HG03095 (cell line): ENCODE data around the gene TRAF3IP1.

Experiments used
- ATAC-seq: cut with Tn5 transposase; IDR thresholded peaks from one replicate; pipeline ENCODE4 v1.9.1; 2021; ENCODE audit warnings: moderate library complexity; ENCODE audit not compliant: unreplicated experiment

Gene TRAF3IP1

DNA sequence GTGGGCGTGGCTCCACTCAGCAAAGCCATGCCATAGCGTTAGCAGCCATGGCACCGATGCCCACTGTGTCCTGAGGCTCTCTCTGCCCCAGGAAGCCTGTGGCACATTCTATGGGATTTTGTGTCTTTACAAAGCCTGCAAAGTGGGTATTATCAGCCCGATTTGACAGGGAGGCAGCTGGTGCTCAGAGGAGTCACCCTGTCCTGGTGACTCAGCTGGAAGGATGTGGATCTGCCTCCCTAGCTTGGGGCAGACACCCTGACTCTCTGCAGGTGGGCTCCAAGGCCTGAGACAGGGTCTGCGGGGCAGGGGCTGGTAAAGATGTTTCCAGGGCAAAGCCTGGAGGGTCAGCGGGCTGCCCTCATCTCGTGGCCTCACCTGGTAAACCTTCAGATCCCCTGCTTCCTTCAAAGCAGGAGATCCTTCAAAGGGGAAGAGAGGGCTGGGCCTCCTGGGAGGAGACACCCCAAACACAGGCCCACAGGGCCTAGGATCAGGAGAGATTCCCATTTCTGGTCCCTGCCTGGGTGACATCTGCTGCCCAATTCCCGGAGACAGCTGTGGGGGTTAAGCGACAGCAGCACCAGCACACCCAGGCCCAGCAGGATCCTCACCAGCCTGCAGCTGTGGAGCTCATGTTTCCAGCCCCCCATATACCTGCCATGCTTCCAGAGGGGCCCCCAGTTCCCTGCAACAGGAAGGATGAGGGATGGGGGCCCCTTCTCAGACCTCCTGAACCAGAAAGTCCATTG, 103.4 kb downstream of the TRAF3IP1 start:
- no peak for ATAC-seq

DNA sequence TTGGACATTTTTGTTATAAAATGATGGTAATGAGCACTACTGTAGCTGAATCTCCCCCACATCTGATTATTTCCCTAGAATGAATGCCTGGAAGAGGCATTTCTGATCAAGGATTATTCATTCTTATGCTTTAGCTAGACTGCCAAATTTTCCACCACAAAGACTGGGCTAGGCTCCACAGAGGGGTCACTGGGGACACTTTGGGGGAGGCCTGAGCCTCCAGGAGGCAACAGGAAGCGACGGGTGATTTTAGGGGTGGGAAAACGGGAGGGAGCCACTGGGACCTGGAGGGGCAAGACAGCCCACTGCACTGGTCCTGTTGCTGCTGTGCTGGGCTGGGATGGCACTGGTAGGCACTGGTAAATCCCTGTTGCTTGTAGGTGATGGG, 104.0 kb downstream of the TRAF3IP1 start:
- ATAC-seq = no peak

DNA sequence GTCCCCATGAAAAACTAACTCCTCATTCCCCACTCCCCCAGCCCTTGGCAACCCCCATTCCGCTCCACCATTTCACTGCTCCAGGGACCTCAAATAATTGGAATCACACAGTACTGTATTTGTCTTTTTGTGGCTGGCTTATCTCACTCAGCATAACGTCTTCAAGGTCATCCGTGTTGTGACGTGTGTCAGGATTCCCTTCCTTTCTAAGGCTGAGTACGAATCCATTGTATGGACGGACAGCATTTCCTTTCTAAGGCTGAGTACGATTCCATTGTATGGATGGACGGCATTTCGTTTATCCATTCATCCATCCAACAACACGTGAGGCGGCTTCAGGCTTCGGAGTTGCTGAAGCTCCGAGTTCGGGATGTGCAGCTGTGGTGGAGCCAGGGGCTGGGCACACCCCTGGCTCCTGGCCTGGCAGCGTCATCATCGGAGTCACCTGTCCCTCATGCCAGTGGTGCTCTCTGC, 105.2 kb downstream of the TRAF3IP1 start:
- ATAC-seq = no peak

DNA sequence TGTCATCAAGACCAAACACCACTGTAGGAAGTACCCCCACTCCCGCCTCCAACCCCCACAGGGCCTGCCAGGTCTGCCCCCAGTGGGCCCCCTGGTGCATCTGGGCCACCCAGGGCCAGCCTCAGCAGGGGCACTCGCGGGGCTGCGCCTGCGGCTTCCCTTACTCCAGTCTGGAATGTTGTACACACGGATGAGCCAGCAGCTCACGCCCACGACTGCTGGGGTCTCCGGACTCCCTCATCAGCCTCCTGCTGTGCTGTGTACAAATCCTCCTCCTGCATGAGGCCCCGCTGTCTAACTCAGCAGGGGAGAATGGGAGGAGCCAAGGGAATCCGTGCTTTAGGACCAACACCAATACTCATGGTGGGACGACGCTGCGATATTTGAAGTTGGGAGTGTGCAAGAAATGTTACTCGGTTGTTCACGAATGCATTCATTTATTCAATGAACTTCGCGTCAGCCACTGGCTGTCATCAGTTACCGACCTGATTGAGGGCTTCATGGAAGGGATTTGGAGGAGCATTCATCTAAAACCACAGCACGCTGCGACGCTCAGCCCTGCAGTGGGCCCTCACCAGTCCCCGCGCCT, 105.8 kb downstream of the TRAF3IP1 start:
- ATAC-seq = peak; percentile 8

DNA sequence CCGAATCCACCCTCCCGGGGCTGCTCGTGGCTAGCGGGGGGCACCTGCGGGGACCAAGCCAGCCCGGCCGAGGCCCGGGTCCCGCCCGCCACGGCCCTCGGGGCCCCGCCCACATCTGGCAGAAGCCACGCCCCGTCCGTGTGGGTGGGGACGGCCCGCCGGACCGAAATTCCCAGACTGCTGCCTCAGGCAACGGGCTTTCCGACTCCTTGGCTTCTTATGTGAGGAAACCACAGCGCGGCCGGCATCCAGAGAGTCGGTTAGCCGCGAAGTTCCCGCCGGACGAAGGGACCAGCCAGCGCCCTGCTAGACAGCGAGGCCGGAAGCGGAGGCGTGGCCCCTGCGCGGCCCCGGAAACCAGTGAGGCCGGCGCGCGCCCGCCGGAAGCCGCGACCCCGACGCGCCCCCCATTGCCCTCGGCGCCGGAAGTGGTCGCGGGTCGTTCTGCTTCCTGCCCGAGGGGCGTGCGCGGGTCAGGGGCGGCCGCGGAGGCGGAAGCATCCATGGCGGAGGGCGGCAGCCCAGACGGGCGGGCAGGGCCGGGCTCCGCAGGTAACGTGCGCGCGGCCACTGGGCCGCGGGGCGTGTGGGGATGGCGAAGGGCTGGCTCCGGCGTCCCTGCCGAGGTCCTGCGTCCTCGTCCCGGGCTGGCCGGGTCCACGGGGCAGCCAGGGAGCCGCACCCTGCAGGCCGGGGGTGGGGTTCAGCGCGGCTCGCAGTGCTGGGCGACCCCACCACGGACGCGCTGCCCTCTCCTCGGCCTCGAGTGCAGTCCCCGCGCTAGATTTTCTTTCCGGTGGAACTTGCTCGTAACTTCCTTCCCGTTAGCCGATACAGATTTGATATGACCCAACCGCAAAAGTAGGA, 106.5 kb downstream of the TRAF3IP1 start, which contains the start of gene ASB1:
Gene ASB1, plus strand, starts transcription at position 360 of the 867 bp plus-strand sequence. Its CDS starts 144 bp downstream, at position 504.
- peak; percentile 85 for ATAC-seq

DNA sequence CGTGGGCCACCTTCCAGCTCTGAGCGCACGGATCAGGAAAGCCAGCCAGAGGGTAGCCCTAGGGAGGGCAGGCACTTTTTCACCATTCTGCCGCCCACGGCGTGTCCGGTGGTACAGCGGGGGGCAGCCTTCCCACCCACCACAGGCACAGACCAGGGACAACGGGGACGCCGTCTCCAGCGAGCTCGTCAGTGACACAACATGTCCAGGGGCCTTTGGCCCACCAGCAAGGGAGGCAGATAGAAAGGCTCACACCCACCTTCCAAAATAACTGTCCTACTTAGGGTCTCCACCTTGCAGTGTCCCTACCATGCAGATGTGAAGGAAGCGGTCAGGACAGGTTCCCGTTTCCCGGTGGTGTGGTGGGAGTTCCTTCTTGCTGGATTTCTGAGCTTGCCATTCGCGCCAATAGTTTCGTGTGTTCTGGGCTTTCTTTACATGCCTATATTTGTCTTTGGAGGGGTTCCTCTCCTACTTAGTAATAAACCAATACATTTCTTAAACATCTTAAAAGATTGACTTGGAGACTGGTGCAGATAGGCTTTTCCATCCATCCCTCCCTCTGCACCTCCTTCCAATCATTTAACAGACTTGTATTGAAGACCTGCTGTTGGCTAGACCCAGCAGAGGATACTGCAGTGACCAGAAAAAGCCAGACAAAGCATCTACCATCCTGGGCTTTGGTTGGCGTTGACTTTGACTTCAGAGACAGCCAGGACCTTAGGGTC, 107.3 kb downstream of the TRAF3IP1 start:
- ATAC-seq = no peak

DNA sequence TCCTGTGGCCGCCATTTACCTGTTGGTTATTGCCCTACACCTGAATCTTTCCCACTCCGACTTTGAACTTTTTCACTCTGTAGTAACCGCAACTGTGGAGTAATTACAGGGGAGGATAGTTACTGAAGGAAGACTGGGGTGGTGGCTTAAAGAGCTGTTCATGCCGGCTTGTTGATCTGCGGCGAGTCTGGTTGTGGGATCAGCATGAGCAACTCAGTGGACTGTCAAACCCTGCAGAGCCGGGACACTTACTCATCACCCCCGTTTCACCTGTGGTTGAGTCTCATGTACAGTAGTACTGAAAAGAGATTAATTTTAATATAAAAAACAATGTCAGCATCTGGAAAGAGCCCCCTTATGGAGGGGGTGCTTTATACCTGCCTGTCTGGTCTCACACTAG, 108.5 kb downstream of the TRAF3IP1 start:
- no peak for ATAC-seq

DNA sequence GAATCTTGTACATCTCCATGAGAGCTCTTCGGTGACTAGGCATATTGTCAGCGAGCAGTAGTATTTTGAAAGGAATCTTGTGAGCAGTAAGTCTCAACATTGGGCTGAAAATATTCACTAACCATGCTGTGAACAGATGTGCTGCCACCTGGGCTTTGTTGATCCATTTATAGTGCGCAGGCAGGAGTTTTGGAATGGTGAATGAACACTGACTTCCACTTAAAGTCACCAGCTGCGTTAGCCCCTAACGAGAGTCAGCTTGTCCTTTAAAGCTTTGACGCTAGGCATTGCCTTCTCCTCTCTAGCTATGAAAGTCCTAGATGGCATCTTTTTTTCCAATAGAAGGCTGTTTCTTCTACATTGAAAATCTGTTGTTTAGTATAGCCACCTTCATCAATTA, 110.5 kb downstream of the TRAF3IP1 start:
- ATAC-seq = no peak

DNA sequence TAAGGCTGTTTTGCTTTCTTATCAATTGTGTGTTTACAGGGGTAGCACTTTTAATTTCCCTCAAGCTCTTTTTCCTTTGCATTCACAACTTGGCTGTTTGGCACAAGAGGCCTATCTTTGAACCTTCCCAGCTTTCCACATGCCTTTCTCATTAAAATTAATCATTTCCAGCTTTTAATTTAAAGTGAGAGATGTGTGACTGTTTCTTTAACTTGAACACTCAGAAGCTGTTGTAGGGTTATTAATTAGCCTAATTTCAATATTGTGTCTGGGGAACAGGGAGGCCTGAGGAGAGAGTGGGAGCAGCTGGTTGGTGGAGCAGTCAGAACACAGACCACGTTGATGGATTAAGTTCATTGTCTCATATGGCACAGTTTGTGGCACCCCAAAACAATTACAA, 111.1 kb downstream of the TRAF3IP1 start:
- ATAC-seq = no peak

DNA sequence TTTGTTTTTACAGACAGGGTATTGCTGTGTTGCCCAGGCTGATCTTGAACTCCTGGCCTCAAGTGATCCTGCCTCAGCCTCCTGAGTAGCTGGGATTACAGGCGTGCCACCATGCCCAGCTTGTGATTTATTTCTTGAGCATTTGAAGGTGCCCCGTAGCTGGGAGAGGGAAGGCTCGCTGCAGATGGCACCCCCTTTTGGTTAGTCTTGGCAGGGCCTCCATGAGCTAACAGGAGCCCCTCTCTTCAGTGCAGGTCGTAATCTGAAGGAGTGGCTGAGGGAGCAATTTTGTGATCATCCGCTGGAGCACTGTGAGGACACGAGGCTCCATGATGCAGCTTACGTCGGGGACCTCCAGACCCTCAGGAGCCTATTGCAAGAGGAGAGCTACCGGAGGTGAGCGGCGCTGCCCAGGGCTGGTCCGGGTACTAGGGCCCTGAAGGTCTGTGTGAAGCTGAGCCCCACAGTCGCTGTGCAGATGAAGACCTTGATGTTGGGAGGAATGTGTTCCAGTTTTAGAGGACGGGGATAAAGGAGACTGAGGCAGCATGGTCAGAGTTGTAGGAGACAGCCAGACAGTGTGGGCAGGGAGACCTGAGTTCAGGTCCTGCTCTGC, 113.1 kb downstream of the TRAF3IP1 start:
- no peak for ATAC-seq

DNA sequence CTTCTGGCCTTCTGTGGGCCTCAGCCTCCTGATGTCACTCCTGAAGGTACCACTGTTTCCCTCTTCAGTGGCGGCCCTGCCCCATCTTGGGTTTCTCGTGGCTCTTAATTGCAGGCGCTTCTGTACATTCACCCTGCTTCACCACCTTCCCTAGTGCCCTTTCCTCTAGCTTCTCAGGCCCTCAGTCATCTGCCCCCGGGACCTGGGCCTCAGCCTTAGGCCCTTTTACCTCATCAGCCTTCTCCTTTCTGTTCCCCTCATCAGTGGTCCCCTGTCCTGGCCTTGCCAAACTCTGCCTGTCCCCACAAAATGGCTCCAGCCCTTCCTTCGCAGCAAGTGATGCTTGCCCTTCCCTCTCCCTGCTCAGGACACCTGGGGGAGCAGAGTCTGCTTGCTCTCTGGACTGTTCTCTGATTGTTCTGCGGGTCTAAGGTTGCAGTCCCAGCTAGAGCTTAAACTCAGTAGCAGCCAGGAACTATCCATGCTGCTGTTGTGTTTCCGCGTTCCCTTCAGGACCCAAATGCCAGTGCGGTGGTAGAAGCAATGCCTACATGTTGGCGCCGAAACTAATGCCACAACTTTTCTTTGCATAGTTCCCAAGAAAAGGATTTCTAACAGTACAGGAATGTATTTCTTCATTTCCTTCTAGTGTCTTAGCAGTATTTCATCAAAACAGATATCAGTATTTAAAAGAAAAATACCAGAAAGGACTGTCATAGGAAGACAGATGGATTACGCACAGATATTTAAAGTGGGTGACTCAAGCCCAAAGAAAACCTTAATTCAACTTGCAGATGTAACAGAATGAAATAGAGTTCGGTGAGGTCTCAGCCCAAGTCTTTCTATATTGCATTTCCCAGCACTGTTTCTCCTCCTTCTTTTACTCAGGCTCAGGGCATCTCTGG, 113.9 kb downstream of the TRAF3IP1 start:
- ATAC-seq = no peak

DNA sequence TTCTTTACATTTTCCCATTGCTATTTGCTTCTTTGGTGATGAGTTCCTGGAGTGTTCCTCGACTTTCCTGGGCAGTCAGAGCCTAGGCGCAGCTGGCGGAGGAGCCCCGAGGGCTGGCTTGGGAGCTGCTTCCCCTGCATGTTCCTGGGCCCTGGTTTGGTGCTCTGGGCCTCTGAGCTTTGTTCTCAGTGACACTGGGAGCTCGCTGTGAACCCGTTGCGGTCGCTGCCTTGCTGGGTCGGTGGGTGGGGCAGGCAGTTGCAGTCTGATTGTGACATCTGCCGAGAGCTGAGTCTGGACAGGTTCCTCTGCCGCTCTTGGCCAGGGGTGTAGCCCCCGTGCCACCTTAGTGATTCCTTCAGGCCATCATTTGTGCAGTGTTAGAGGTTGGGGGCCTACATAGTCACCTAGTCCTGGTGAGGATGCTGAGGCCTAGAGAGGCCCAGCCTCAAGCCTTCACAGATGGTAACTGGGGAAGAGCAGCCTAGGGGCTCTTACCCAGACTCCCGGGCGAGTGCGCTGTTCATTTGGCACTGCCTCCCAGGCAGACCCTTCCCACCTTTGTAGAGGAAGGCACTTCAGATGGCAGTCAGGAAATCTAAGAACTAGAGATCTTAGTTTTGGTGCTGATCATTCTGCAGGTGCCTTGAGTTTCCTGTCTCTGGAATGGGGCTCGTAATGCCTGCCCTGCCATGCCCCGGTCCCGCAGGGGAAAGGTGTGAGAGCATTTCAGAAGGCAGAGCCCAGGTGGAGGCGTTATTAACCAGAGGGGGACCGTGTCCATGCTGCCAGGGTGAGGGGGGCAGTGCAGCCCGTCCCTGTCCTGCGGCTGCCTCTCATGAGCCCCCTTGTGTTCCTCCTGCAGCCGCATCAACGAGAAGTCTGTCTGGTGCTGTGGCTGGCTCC, 114.8 kb downstream of the TRAF3IP1 start:
- ATAC-seq = no peak

DNA sequence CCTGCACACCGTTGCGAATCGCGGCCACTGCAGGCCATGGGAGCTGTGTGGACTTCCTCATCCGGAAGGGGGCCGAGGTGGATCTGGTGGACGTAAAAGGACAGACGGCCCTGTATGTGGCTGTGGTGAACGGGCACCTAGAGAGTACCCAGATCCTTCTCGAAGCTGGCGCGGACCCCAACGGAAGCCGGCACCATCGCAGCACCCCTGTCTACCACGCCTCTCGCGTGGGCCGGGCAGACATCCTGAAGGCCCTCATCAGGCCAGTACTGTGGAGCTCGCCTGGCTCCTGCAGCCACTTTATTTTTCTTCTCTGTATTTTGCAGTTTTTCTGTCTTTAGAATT, 115.4 kb downstream of the TRAF3IP1 start:
- no peak for ATAC-seq

DNA sequence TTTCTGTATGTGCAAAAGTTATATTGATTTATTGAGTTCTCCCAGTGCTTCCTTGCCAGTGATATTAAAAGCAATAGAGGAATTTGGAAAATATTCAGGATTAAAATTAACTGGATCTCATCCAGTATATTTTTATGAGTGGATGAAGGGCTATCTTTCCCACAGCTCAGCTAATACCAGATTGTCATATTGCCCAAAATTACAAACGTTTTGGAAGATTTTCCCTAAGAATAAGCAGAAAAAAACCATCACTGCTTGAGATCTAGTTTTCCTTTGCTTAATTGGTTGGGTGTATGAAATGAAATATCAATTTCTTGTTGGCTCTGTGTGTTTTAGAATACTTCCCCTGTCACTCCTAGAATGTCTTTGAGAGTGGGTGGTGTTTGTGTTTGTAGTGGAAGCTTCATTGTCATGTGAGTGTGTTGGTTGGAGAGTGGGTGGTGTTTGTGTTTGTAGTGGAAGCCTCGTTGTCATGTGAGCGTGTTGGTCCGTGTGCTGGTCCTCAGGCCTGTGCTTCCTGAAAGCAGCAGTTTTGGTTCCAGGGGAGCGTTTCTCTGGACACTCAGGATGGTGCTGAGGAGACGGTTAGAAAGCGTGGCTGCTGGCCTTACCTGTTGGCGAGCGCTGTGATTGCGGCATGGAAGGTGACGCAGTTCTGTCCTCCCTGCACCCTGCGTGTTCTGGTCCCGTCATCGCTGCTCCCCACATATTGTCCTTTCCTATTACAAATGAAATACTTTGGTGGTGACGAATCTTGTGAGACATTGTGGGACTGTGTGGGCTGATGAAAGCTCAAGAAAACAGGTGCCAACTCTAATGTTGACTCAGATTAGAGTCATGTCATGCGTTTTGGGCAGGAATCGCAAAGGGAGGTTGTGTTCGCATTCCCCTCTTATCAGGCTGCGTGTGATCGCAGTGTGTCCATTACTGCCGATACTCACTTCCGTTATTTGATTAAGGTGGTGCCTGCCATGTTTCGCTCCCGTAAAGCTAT, 118.8 kb downstream of the TRAF3IP1 start:
- no peak for ATAC-seq

DNA sequence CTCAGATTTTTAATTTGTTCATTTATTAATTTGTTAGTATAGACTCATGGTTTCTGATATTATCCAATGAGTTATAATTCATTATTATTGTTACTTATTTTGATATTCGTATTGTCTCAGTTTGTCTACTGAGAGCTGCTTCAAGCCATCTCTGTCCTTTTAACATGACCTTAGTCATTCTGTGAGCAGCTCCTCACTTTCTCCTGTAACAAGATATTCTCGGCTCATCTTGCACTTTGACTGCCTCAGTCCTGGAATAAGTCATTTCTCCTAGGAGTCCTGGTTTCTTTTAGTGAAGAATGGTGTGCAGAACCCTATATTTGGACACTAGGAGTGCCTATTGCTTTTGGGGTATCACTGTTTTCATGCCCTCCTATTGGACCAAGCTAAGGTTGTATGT, 119.6 kb downstream of the TRAF3IP1 start:
- ATAC-seq = no peak

DNA sequence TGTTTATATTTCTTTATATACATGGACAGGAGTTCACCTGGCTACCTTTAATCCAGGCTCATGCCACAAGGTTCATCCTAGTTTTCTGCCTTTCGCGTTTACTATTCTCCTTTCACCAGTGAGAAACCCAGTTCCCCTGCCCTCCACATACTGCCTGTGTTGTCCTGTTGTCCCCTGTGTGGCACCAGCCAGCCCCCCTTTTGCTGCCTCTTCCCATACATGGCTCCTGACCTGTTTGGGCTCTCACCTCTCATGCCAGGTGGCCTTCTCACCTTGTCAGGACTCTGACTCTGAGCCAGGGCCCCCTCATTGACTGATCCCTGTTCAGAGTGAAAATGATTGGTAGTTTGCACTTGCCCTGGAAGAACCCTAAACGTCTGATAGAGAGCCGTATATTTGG, 120.0 kb downstream of the TRAF3IP1 start:
- ATAC-seq = no peak

DNA sequence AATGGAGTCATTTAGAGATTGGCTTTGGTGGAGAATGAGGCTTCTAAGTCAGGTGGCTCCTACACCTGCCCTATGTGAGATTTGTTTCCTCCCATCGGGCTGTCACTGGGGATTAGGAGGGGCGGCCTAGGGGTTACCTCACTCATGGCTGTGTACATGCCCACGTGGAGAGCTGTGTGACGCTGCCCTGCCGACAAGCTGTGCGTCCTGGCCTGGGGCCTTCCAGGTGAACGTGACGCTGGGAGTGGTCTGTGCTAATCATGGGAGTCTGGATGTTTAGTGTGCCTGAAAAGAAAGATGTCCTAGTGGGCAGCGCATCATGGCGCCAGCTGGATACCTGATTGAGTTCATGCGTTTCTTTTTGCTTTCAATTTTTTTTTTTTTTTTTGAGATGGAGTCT, 120.4 kb downstream of the TRAF3IP1 start:
- ATAC-seq = no peak
